Kidney (tissue), 14 donors: ENCODE measurements around the gene HDGF. TPM values are rescaled to one million over a fixed set of nuclear protein-coding genes. Genes with fewer than 3 reads are reported as not detected.
A peak's percentile ranks its signal among the peaks of the same experiment; 100 is the strongest.

Experiments used
- DNase-seq, 5 donors: peaks; one replicate each; pipeline ENCODE4 v3.0.0-alpha.2; 2013 to 2020
- FAIRE-seq: peaks from 2 replicates; lab custom pipeline; 2012; peaks lifted over from hg19 to GRCh38; lab: Jason Lieb, UNC
- H3K27ac ChIP-seq, 2 donors: one replicate each; pipeline ENCODE4 v1.7.0; 2013; ENCODE audit warnings: low read depth in 2 of 2, low read length in 2 of 2, inconsistent platforms in 1 of 2
- H3K27me3 ChIP-seq: one replicate; pipeline ENCODE4 v1.7.1; 2013; ENCODE audit warnings: low read length, inconsistent platforms; ENCODE audit not compliant: control insufficient read depth, insufficient read depth
- H3K36me3 ChIP-seq, 3 donors: one replicate each; pipeline versions ENCODE4 v1.7.0 to v1.7.1; 2013; ENCODE audit warnings: low read length in 3 of 3, control low read depth in 1 of 3, inconsistent platforms in 1 of 3; ENCODE audit not compliant: insufficient read depth in 3 of 3, control insufficient read depth in 2 of 3
- H3K4me1 ChIP-seq, 3 donors: one replicate each; pipeline versions ENCODE4 v1.7.0 to v1.7.1; 2013; ENCODE audit warnings: low read length in 3 of 3, inconsistent platforms in 1 of 3, low read depth in 1 of 3; ENCODE audit not compliant: control insufficient read depth in 2 of 3, insufficient read depth in 2 of 3
- H3K4me3 ChIP-seq, 3 donors: one replicate each; pipeline versions ENCODE4 v1.7.0 to v1.8.1; 2013; ENCODE audit warnings: low read length in 3 of 3, control low read depth in 1 of 3, inconsistent platforms in 1 of 3
- H3K9ac ChIP-seq, 3 donors: one replicate each; pipeline versions ENCODE4 v1.7.0 to v1.7.1; 2013; ENCODE audit warnings: low read length in 3 of 3, control low read depth in 1 of 3, inconsistent platforms in 1 of 3
- H3K9me3 ChIP-seq, 3 donors: one replicate each; pipeline versions ENCODE4 v1.7.0 to v1.7.1; 2013; ENCODE audit warnings: low read length in 3 of 3, control low read depth in 1 of 3, inconsistent platforms in 1 of 3; ENCODE audit not compliant: control insufficient read depth in 2 of 3, insufficient read depth in 1 of 3
- CTCF ChIP-seq: IDR thresholded peaks from 3 replicates; pipeline ENCODE4 v1.5.1; 2012; ENCODE audit warnings: mild to moderate bottlenecking, moderate library complexity, borderline replicate concordance; ENCODE audit not compliant: insufficient read depth; ENCODE audit errors: extremely low read depth
- intact Hi-C: fragments of 100-400 bp; cut with DNase I; formaldehyde crosslinking; loops from one replicate; pipeline ENCODE4 v1.11.1; 2022
- polyA plus RNA-seq: library from polyadenylated mRNA; stranded (reverse); fragments of 350-450 nt; fragmentation: Illumina TruSeq; extraction: RNeasy Lipid Tissue Mini Kit (QIAGEN cat#74804); gene quantifications from one replicate; pipeline ENCODE4 v1.2.3, GENCODE V29; 2014; ENCODE audit warnings: low read depth, low replicate concordance; ENCODE audit not compliant: insufficient read depth
- total RNA-seq: library from RNA; stranded (reverse); fragmentation: NEBNext Ultra II Directional; extraction: Animal tissue kit (Norgen Biotek cat#: 25700); gene quantifications from one replicate; pipeline ENCODE4 v1.2.1, GENCODE V29; 2021
- donor health status: control.
- donor health status: control.
- donor health status: control.
- donor health status: control.
- donor health status: control.
- donor health status: DM: yes; HTN: yes; CAD: no.
- donor health status: Normal renal cell carcinoma (clear cell type).

Gene HDGF
- total and polyA plus RNA-seq, 2 donors from 2014 or later: 198 to 206 TPM

GRCh38 chr1:156700736-156701531 is 50.5 kb downstream of the HDGF start:
- Histone ChIP-seq H3K36me3 (no peaks in the 10 kb centered on the region), H3K9ac (no peak overlapping the region), H3K27ac (no peak overlapping the region), H3K4me1 (peaks cover 0 to 7% (median 0%) of the 10 kb centered on the region in 3 donors), H3K9me3 (no peaks in the 10 kb centered on the region), H3K27me3 (no peaks in the 10 kb centered on the region), H3K4me3 (no peak overlapping the region)
- FAIRE-seq: no peak
- TF ChIP-seq CTCF: no peak
- intact Hi-C loops: no loop called here
- no peak for DNase-seq

GRCh38 chr1:156698995-156699394 is 52.5 kb downstream of the HDGF start:
- H3K27me3 ChIP-seq: no peaks in the 10 kb centered on the region
- no peak overlapping the region for H3K27ac ChIP-seq
- H3K4me3 ChIP-seq: no peak overlapping the region
- H3K9me3 ChIP-seq: no peaks in the 10 kb centered on the region
- H3K4me1 ChIP-seq: no peaks in the 10 kb centered on the region
- no peak overlapping the region for H3K9ac ChIP-seq
- FAIRE-seq (no peak), DNase-seq (peak in 2 of 5 donors; percentile 21 to 48)
- intact Hi-C loops: no loop called here
- no peak for TF ChIP-seq CTCF
- H3K36me3 ChIP-seq: no peaks in the 10 kb centered on the region

GRCh38 chr1:156697481-156697880 is 54.0 kb downstream of the HDGF start:
- Histone ChIP-seq H3K9me3 (no peaks in the 10 kb centered on the region), H3K36me3 (no peaks in the 10 kb centered on the region), H3K27me3 (no peaks in the 10 kb centered on the region), H3K9ac (no peak overlapping the region), H3K27ac (no peak overlapping the region), H3K4me3 (no peak overlapping the region), H3K4me1 (peaks cover 0 to 6% (median 2%) of the 10 kb centered on the region in 3 donors)
- DNase-seq: peak in 3 of 5 donors; percentile 57 to 72 (median 69)
- TF ChIP-seq CTCF: no peak
- no peak for FAIRE-seq
- intact Hi-C loops: no loop called here

- FAIRE-seq (no peak), DNase-seq (peak in 1 of 5 donors; percentile 48)
- intact Hi-C loops: no loop called here
- no peak overlapping the region for H3K4me3 ChIP-seq
- H3K27me3 ChIP-seq: no peaks in the 10 kb centered on the region
- peaks cover 0 to 8% (median 6%) of the 10 kb centered on the region in 3 donors for H3K4me1 ChIP-seq
- H3K9me3 ChIP-seq: no peaks in the 10 kb centered on the region
- H3K36me3 ChIP-seq: no peaks in the 10 kb centered on the region
- no peak for TF ChIP-seq CTCF
- no peak overlapping the region for H3K9ac ChIP-seq
- H3K27ac ChIP-seq: no peak overlapping the region
Observed at GRCh38 chr1:156696755-156697154, 54.7 kb downstream of the HDGF start.
